Measurements from ENCODE around the gene DHX9. TPM values are rescaled to one million over a fixed set of nuclear protein-coding genes. Genes with fewer than 3 reads are reported as not detected.

Gene DHX9
- total and polyA plus RNA-seq, 9 of the 15 experiments (the other 6 are each of a cell fraction or from before 2014, with no cell fraction given) = 100 to 409 (median 294) TPM

DNA sequence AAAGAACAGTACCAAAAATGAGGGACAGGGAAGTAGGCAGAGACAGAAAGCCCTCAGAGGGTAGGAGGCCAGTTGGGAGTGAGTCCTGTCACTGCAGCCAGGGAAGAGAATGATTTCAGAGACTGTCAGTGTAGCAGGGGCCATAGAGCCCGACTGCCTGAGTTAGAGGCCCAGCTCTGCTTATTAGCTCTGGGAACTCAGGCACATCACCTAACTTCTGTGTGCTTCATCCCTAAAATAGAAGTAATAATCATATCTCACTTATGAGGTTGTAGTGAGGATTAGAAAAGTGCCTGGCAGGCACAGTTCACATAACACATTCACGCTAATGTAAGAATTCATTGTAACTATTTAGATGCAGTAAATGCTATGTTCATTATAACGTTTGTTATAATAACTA is 31.2 kb upstream of the DHX9 start:
- H3K4me2 ChIP-seq (ENCODE audit: insufficient read depth, low read length) = no peak overlapping the region
- FAIRE-seq (no peak), DNase-seq (ENCODE audit: extremely low read depth in 1 of 4, low spot score in 3 of 4) (no peak), ATAC-seq (no peak)
- no peaks in the 10 kb centered on the region for H4K20me1 ChIP-seq (replicated peaks; ENCODE audit: control insufficient read depth, insufficient read depth, low read length)
- H3K27ac ChIP-seq (ENCODE audit: extremely low read depth, low read depth, low read length) = no peak overlapping the region
- BruUV-seq (replicated peaks) = no TSS peak
- no peak overlapping the region for H3K4me3 ChIP-seq
- CTCF ChIA-PET (ENCODE audit: low intra/inter-chr PET ratio) = interaction anchor here (2.9 kb wide), 1 partner anchor 723 kb away, joined by 15 read pairs; no protein-coding TSS in a partner anchor
- intact Hi-C loops (cut with micrococcal nuclease) (no loop called here), in situ Hi-C loops (cut with MboI) (no loop called here)
- TF ChIP-seq, protein P1, sequence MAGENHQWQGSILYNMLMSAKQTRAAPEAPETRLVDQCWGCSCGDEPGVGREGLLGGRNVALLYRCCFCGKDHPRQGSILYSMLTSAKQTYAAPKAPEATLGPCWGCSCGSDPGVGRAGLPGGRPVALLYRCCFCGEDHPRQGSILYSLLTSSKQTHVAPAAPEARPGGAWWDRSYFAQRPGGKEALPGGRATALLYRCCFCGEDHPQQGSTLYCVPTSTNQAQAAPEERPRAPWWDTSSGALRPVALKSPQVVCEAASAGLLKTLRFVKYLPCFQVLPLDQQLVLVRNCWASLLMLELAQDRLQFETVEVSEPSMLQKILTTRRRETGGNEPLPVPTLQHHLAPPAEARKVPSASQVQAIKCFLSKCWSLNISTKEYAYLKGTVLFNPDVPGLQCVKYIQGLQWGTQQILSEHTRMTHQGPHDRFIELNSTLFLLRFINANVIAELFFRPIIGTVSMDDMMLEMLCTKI (IDR thresholded peaks at IDR 0.05; ENCODE audit: partially characterized antibody) = no peak
- no peak for TF ChIP-seq RUNX1 (IDR thresholded peaks at IDR 0.05; ENCODE audit: low read depth)
- TF ChIP-seq, protein P2, sequence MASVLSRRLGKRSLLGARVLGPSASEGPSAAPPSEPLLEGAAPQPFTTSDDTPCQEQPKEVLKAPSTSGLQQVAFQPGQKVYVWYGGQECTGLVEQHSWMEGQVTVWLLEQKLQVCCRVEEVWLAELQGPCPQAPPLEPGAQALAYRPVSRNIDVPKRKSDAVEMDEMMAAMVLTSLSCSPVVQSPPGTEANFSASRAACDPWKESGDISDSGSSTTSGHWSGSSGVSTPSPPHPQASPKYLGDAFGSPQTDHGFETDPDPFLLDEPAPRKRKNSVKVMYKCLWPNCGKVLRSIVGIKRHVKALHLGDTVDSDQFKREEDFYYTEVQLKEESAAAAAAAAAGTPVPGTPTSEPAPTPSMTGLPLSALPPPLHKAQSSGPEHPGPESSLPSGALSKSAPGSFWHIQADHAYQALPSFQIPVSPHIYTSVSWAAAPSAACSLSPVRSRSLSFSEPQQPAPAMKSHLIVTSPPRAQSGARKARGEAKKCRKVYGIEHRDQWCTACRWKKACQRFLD (CRISPR knock-in tag; IDR thresholded peaks at IDR 0.05) = no peak
- H3K79me2 ChIP-seq (ENCODE audit: control insufficient read depth, insufficient read depth, low read length) = no peaks in the 10 kb centered on the region
- H3K9me1 ChIP-seq (ENCODE audit: control insufficient read depth, insufficient read depth, low read length) = no peaks in the 10 kb centered on the region
- WGBS (ENCODE audit: insufficient coverage, low coverage, missing lambda C conversion rate) = 63% methylated on average over 3 of the region's 3 CpGs
- POLR2A ChIA-PET = no interaction called here
- no peaks in the 10 kb centered on the region for H3K27me3 ChIP-seq (ENCODE audit: control insufficient read depth in 2 of 2, insufficient read depth in 2 of 2, low read length in 2 of 2)
- no peaks in the 10 kb centered on the region for H3K4me1 ChIP-seq (replicated peaks in 1 of 2; ENCODE audit: control insufficient read depth in 2 of 2, insufficient read depth in 2 of 2, low read length in 2 of 2)
- H3K9me3 ChIP-seq (replicated peaks; ENCODE audit: control insufficient read depth, insufficient read depth, low read depth, low read length) = no peaks in the 10 kb centered on the region
- no peak overlapping the region for H2AFZ ChIP-seq (ENCODE audit: low read depth, low read length)
- H3K9ac ChIP-seq (ENCODE audit: insufficient read depth in 1 of 2, low read depth in 2 of 2, low read length in 2 of 2) = no peak overlapping the region
- H3K36me3 ChIP-seq (ENCODE audit: control insufficient read depth, insufficient read depth, low read length) = peaks cover 11% of the 10 kb centered on the region

Data from K562 (cell line).